ENCODE results near the gene LSM2. TPM values are rescaled to one million over a fixed set of nuclear protein-coding genes. Genes with fewer than 3 reads are reported as not detected.

LSM2 gene
- total and polyA plus RNA-seq, 9 of the 15 experiments (the other 6 are each of a cell fraction or from before 2014, with no cell fraction given) = 154 to 407 (median 223) TPM

- TF ChIP-seq BRF2 (IDR thresholded peaks at IDR 0.05; ENCODE audit: borderline replicate concordance, insufficient read depth, insufficient read length) (no peak), RBBP5 (IDR thresholded peaks at IDR 0.05; ENCODE audit: borderline replicate concordance, insufficient read depth, low read length, poor library complexity, severe bottlenecking) (no peak), ZBTB11 (CRISPR knock-in tag; IDR thresholded peaks at IDR 0.05) (0 out of 6 replicates have a peak, but pooled peaks of 1 of the 3 experiments have one; percentile 5), KLF6 (CRISPR knock-in tag; IDR thresholded peaks at IDR 0.05; ENCODE audit: borderline replicate concordance) (no peak), ZSCAN29 (IDR thresholded peaks at IDR 0.05) (no peak), FOXA3 (CRISPR knock-in tag; conservative IDR thresholded peaks at IDR 0.05 in 1 of 2, IDR thresholded peaks at IDR 0.05 in 1 of 2) (0 out of 4 replicates have a peak, but pooled peaks of 1 of the 2 experiments have one; percentile 58), ZZZ3 (IDR thresholded peaks at IDR 0.05) (no peak), SNRNP70 (optimal IDR thresholded peaks at IDR 0.05; ENCODE audit: low read depth, low read length) (peak; percentile 2), ZNF175 (CRISPR knock-in tag; IDR thresholded peaks at IDR 0.05; ENCODE audit: low read depth) (peak; percentile 71), ESRRB (CRISPR knock-in tag; IDR thresholded peaks at IDR 0.05; ENCODE audit: borderline replicate concordance) (no peak), ZNF584 (CRISPR knock-in tag; IDR thresholded peaks at IDR 0.05; ENCODE audit: low read depth) (0 out of 2 replicates have a peak, but pooled peaks have one; percentile 6)
Observed at GRCh38 chr6:31777667-31778050, 29.1 kb downstream of the LSM2 start (continued).
